ENCODE results near the gene AGK.
"Not testable (repeated sequence)": the region's sequence is repeated elsewhere in the genome, so short reads cannot be mapped to it uniquely, and the experiment has no call there.

The AGK gene

DNA sequence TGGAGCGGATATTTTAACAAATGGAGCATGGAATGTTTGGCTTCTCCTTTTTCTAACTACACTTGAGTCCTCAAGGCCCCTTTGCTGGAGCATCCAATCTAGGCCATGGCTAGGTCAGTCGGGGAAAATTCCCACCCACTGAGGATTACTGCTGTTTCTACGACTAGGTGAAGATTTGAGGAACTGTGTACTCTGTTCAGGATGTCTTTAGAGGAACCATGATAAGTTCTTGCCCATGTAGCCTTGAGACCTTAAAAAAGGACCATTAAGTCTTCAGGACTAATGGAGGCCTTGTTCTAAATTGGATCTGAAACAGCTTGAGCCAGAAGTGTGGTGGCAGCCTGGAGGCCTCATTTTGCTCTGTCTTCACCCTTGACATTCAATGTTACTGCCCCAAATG lies 6.2 kb downstream of the AGK start:
- DNase-seq: no peak

- DNase-seq: peak; percentile 44
Measured at GRCh38 chr7:141557831-141558531, 6.8 kb downstream of the AGK start.

GRCh38 chr7:141558544-141559183 lies 7.5 kb downstream of the AGK start:
- peak; percentile 52 for DNase-seq

GRCh38 chr7:141559961-141560360 lies 8.8 kb downstream of the AGK start:
- DNase-seq: no peak

GRCh38 chr7:141562036-141562435 lies 10.8 kb downstream of the AGK start:
- DNase-seq: no peak

GRCh38 chr7:141562543-141562942 lies 11.3 kb downstream of the AGK start:
- DNase-seq: no peak

DNA sequence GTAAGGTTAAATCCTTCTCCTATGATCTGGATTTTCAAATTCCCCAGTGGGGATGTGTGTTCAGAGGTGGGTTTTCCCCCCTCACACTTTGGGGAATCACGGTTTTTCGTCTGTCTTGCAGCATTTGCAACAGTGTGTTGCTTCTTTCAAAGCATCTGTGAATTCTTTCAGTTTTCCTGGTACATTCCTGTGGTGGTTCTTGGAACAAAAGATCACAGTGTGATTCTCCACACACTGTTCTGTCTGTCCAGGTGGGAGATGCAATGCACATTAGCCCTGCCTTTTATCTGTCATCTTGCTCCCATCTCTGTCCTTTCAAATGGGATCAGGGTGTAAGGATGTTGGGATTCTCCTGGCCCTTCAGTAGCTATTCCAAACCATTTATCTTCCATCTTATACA lies 11.8 kb downstream of the AGK start:
- DNase-seq: no peak

GRCh38 chr7:141563956-141564623 lies 12.9 kb downstream of the AGK start:
- DNase-seq: no peak

GRCh38 chr7:141567432-141567831 lies 16.2 kb downstream of the AGK start:
- no peak for DNase-seq

- no peak for DNase-seq
Measured at GRCh38 chr7:141568227-141568626, 17.0 kb downstream of the AGK start.

- no peak for DNase-seq
Measured at GRCh38 chr7:141571059-141571458, 19.8 kb downstream of the AGK start.

- no peak for DNase-seq
Measured at GRCh38 chr7:141572175-141572574, 21.0 kb downstream of the AGK start.

DNA sequence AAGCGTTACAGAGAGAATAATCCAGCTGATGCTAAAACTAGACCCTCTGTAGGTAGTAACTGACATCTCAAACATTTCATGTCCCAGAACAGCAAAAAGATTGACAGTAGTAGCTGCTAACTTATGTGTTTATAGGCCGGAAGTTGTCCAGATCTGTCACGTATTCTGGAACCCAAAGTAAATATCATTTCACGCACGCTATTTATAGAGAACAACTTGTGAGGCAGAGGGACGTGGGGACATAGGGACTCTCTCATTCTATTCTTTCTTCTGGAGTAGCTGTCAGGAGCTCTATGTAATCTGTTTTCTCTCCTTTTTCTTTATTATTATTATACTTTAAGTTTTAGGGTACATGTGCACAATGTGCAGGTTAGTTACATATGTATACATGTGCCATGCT lies 22.3 kb downstream of the AGK start:
- no peak for DNase-seq

DNA sequence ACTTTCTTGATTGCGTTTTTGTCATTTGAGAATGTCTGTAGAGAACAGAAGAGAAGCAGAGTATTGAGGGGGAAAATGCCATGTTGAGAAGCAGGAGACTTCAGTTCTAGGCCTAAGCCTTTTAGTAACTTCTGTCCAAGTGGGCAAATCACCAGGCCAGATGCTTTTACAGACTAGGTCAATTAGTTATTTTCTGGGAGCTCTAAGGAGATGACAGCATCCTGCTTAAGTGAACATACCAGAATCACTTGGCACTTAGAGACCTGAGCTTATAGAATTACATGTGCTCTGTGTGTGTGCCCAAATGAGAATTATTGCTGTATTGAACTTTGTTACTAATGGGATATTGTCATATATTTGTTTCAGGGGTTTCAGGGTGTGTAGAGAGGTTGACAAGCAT lies 24.0 kb downstream of the AGK start:
- no peak for DNase-seq

GRCh38 chr7:141575654-141576448 lies 24.6 kb downstream of the AGK start:
- DNase-seq: no peak

DNA sequence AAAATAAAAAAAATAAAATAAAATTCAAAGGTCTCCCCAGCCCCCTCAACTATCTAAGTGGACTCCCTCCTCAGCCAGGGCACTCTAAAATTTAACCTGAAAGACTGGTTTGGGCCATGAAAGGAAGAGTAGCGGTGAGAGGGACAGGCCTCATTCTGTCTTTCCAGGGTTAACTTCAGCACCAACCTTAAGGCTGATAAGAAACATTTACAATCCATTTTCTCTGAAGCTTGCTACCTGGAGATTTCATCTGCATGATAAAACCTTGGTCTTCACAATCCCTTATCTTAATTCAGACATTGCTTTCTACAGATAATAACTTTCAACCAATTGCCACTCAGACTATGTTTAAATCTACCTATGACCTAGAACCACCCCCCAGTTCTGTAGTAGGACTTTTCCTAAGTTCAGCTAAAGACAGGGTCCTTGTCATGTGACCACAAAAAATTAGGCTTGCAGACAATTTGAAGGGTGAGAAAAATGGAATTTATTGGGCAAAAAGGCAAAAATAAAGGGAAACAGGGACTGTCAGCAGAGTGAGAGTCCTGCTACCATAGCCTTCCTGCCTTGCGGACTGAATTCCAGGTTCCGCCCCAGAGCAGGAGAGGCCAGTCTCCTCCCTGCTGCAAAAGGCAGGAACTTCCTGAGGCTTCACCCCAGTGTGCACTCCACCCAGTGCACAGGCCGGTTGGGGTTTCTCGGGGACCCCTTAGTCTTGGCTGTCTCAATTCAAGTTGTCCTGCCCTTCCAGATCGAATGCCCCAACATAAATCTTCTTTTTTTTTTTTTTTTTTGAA lies 26.0 kb downstream of the AGK start:
- no peak for DNase-seq

DNA sequence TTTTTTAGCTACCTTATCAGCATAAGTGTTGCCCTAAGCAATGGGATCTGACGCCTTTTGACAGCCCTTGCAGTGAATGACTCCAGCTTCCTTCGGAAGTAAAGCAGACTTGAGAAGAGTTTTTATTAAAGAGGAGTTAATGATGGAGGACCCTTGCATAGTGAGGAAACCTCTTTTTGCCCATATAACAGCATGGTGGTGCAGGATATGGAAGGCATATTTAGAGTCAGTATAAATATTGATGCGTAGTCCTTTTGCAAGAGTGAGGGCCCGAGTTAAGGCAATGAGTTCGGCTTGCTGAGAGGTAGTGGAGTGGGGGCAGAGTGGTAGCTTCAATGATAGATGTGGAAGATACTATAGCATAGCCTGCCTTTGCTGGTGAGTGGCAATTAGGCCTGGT lies 28.7 kb downstream of the AGK start:
- not testable (repeated sequence) for DNase-seq

- DNase-seq: not testable (repeated sequence)
Measured at GRCh38 chr7:141582063-141582462, 30.9 kb downstream of the AGK start.

DNA sequence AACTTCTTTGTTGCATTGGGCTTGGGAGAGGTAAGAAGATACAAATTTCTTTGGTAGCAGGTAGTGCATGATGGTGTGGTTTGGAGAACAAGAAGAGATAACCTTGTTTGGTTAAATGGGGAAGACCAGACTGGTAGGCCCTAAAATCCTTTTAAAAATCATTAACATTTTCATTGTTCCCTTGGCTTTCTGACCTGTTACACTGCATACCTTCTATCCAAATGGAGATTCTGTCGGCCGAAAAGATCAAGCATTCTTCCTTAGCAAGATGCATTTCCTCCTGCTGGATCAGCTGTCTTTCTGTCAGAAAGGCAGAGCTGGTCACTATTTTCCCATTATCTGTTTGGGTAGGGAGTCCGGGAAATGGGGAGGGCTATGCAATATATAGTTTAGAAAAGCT lies 33.7 kb downstream of the AGK start:
- no peak for DNase-seq

DNA sequence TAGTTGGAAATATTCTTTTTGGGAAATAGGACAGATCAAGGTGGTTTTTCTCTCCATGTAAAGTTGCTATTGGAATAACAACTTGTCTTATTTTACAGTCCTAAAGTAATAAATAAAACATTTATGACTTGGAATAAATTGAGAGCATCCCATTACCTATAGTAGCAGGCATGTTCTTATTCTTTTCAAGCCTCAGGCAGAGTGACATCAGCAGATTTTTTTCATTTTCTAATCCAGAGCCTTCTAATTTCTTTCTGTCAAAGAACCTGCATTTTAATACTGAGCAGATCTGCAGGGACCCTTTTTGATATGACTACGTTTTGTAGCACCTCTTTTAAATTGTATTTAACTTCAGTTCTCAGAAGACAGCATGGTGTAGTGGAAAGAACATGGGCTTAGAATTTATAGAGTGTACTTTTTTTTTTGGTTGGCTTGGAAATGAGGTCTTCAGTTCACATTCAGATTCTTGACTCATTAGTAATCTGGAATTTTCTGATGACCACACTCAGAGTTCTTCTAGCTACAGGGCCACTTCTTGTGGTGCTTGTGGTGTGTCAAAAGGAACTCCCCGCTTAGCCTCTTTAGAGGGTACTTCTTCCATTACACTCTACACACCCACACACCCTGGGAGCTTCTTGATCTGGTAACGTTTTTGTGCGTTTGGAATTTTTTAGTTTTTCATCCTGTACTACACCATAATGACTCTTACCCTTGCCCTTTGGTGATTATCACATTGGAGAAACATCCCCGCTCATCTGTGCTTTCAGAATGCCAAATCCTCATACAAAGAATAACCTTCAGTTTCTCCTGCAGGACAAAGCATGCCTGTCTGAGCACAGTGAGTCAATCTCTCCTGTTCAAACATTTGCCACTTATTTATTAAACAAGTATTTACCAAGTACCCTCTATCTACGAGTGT lies 34.6 kb downstream of the AGK start:
- peak; percentile 90 for DNase-seq

DNA sequence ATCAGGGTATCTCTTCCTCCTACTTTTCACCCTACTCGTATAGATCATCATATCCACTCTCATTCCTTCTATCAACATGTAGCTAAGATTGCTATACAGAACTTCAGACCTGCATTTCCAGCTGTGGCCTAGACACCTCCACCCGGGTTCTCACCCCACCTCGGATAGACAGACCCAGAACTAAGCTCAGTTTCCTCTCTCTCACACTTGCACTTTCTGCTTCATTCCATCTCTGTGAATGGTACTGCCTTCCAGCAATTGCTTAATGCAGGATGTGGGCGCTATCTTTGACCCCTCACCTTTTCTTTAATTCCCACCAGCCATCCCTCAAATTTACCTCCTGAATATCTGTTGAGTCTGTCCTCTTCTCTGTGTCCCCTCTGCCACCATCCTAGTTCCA lies 35.7 kb downstream of the AGK start:
- DNase-seq: no peak
